Choroid plexus epithelial cell (primary cell): Measurements from ENCODE around the gene MCFD2.

Source experiments
- DNase-seq: peaks from one replicate; pipeline ENCODE4 v3.0.0-alpha.2; 2010; ENCODE audit warnings: low read depth
- H3K4me3 ChIP-seq: 2 replicates; pipeline ENCODE4 v1.5.1; 2011; ENCODE audit warnings: low read depth, mild to moderate bottlenecking, control low read depth, low read length, moderate library complexity
- TF ChIP-seq, protein P1 (sequence below): conservative IDR thresholded peaks from 2 replicates; pipeline ENCODE4 v1.5.1; 2011; ENCODE audit warnings: low read depth, mild to moderate bottlenecking, control low read depth, inconsistent platforms, low read length, moderate library complexity

MCFD2 gene

DNA sequence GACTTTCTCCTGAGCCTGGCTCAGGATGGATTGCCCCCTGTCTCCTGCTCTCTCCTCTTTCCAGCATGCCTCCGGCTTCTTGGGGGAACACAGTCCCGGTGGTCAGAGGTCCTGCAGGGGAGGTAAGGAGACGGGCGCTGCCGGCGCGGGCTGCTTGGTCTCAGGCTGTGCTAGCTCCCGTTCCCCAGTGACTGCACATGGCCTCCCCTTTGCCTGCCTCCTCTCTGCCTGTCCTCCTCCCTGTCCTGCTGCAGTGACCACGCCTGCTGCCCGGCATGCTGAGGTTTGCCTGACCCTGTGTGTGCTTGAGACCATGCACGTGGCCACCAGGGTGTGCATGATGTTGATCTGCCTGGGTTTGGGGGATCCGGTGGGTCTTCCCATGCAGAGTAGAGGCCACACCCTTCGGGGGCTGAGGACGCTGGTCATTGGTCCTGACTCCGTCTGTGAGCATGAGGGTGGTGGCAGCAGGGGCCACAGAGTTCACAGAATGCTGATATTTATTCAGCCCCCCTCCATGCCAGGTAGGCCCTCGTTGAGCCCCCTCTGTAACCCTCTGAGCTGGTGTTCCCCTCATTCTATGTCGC is 42.9 kb upstream of the MCFD2 start:
- no peak overlapping the region for H3K4me3 ChIP-seq
- TF ChIP-seq, protein P1, sequence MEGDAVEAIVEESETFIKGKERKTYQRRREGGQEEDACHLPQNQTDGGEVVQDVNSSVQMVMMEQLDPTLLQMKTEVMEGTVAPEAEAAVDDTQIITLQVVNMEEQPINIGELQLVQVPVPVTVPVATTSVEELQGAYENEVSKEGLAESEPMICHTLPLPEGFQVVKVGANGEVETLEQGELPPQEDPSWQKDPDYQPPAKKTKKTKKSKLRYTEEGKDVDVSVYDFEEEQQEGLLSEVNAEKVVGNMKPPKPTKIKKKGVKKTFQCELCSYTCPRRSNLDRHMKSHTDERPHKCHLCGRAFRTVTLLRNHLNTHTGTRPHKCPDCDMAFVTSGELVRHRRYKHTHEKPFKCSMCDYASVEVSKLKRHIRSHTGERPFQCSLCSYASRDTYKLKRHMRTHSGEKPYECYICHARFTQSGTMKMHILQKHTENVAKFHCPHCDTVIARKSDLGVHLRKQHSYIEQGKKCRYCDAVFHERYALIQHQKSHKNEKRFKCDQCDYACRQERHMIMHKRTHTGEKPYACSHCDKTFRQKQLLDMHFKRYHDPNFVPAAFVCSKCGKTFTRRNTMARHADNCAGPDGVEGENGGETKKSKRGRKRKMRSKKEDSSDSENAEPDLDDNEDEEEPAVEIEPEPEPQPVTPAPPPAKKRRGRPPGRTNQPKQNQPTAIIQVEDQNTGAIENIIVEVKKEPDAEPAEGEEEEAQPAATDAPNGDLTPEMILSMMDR, result no peak
- no peak for DNase-seq

DNA sequence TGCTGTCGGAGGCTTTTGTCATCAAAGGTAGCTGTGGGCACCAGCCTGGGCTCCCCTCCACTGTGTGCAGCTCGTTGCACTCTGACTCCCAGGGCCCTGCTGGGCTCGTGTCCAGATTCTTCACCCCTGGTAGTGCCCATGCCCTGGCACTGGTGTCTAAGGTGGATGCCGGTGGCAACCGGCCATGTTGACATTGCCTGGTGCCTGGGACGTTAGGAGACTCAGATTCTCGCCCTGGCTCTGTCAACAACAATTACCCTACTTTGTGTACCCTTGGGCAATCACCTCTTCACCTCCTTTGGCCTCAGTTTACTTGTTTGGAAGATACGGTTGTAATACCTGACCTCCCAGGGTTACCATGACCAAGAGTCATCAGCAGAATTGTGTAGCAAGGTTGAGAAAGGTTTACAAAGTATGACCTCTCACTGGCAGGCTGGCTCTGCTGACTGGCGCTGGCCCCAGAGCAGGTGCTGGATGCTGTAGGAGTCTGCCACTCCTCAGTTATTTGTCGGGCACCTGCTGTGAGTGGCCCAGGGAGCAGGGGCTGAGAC is 41.5 kb upstream of the MCFD2 start:
- TF ChIP-seq, protein P1, result no peak
- no peak for DNase-seq
- H3K4me3 ChIP-seq, result no peak overlapping the region

- no peak for DNase-seq
- H3K4me3 ChIP-seq, result no peak overlapping the region
- TF ChIP-seq, protein P1, result no peak
These were observed 40.2 kb upstream of the MCFD2 start for GRCh38 chr2:46955764-46956163.

- TF ChIP-seq, protein P1, result no peak
- DNase-seq, result peak; percentile 81
- H3K4me3 ChIP-seq, result no peak overlapping the region
These were observed 39.5 kb upstream of the MCFD2 start for GRCh38 chr2:46954951-46955571.

DNA sequence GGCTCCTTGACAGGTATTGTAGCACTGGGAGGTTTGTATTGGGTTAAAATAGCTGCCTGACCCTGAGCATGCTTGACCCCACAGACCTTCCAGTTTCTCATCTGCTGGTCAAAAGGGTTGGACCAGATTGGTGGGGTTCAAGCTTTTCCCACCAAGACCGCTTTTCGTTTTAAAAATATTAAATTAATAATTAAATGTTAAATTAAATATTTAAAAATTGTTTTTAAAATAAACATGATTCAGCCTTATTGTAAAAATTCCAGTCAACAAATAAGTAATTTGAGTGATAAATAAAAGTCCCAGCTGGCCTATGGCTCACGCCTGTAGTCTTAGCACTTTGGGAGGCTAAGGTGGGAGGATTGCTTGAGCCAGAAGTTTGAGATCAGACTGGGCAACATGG is 36.6 kb upstream of the MCFD2 start:
- no peak for DNase-seq
- TF ChIP-seq, protein P1, result no peak
- H3K4me3 ChIP-seq, result no peak overlapping the region

DNA sequence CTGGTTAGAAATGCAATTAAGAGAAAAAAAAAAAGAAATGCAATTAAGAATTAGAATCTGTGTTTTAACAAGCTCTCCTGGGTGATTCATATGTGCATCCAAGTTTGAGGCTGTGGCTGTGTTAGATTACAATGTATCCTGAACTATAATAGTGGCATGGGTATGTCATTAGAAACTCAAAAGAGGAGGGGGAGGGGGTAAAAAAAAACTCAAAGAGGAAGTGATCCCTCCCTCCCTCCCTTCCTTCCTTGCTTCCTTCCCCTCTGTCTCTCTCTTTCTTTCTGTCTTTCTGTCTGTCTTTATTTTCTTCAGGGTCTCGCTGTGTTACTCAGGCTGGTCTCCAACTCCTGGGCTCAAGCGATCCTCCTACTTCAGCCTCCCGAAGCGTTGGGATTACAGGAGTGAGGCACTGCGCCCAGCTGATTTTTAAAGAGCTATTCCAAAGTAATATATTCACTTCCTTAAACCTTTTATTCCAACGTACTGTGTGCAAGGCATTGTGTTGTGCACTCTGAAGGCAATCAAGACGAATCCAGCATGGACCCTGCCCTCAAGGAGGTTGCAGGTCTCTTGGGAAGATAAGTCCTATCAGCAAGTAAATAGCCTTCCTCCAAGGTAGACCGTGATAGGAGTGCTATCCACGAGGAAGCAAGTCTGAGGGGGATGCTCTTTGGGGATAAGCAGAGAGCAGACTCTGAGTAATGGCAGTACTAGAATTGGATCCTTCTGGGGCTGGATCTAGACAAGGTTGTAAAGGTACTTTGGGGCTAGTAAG is 35.9 kb upstream of the MCFD2 start:
- no peak for DNase-seq
- H3K4me3 ChIP-seq, result no peak overlapping the region
- TF ChIP-seq, protein P1, result no peak
